ENCODE results near the gene SEPTIN14. TPM values are rescaled to one million over a fixed set of nuclear protein-coding genes. Genes with fewer than 3 reads are reported as not detected.

The SEPTIN14 gene
- total RNA-seq, 1 donor from 2014 or later, result not detected

Other genes starting within 250 kb of the SEPTIN14 start
- gene ZNF713, start 24.7 kb upstream of the SEPTIN14 start, total RNA-seq, result 4.5 TPM
- gene MRPS17, start 89.1 kb upstream of the SEPTIN14 start, total RNA-seq, result 0.43 TPM
- gene NIPSNAP2, start 101.8 kb upstream of the SEPTIN14 start, total RNA-seq, result 33.3 TPM
- not detected for gene PSPH, start 188.7 kb upstream of the SEPTIN14 start, total RNA-seq
- 86.2 TPM for gene CCT6A, start 189.0 kb upstream of the SEPTIN14 start, total RNA-seq
- gene SUMF2, start 201.5 kb upstream of the SEPTIN14 start, total RNA-seq, result 74.6 TPM
- 1.1 TPM for gene PHKG1, start 230.2 kb upstream of the SEPTIN14 start, total RNA-seq
- gene CHCHD2, start 243.7 kb upstream of the SEPTIN14 start, total RNA-seq, result 323 TPM